ENCODE data around the gene SRSF12.
"Not testable (repeated sequence)": the region's sequence is repeated elsewhere in the genome, so short reads cannot be mapped to it uniquely, and the experiment has no call there.

- TF ChIP-seq, protein P1, sequence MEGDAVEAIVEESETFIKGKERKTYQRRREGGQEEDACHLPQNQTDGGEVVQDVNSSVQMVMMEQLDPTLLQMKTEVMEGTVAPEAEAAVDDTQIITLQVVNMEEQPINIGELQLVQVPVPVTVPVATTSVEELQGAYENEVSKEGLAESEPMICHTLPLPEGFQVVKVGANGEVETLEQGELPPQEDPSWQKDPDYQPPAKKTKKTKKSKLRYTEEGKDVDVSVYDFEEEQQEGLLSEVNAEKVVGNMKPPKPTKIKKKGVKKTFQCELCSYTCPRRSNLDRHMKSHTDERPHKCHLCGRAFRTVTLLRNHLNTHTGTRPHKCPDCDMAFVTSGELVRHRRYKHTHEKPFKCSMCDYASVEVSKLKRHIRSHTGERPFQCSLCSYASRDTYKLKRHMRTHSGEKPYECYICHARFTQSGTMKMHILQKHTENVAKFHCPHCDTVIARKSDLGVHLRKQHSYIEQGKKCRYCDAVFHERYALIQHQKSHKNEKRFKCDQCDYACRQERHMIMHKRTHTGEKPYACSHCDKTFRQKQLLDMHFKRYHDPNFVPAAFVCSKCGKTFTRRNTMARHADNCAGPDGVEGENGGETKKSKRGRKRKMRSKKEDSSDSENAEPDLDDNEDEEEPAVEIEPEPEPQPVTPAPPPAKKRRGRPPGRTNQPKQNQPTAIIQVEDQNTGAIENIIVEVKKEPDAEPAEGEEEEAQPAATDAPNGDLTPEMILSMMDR (IDR thresholded peaks at IDR 0.05; ENCODE audit: extremely low read depth in 1 of 2, insufficient read depth in 1 of 2, low read depth in 1 of 2, low read length in 2 of 2), result not testable (repeated sequence)
- TF ChIP-seq EZH2 (IDR thresholded peaks at IDR 0.05; ENCODE audit: borderline replicate concordance, low read depth, low read length, severe bottlenecking); FOS (IDR thresholded peaks at IDR 0.05; ENCODE audit: borderline replicate concordance, insufficient read depth, low read length): not testable (repeated sequence)
Observed at GRCh38 chr6:89128256-89128671, 10.4 kb upstream of the SRSF12 start.

Data from endothelial cell of umbilical vein (primary cell).